Measurements from ENCODE around the gene PTTG1IP.
A peak's percentile ranks its signal among the peaks of the same experiment; 100 is the strongest.
"Not testable (repeated sequence)": the region's sequence is repeated elsewhere in the genome, so short reads cannot be mapped to it uniquely, and the experiment has no call there.

The PTTG1IP gene

GRCh38 chr21:44881198-44881872, 7.8 kb upstream of the PTTG1IP start:
- DNase-seq (ENCODE audit: low read depth): peak; percentile 75

GRCh38 chr21:44880405-44881197, 7.1 kb upstream of the PTTG1IP start:
- peak; percentile 70 for DNase-seq (ENCODE audit: low read depth)

DNA sequence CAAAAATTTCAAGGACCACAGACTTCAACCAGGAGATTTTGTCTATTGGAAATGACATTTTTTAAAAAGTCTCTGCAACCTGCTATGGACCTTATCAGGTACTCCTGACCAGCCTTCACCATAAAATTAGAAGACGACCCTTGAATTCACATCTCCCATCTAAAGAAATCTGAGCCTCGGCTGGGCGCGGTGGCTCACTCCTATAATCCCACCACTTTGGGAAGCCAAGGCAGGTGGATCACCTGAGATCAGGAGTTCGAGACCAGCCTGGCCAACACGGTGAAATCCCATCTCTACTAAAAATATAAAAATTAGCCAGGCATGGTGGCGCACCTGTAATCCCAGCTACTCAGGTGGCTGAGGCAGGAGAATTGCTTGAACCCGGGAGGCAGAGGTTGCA, 5.7 kb upstream of the PTTG1IP start:
- DNase-seq (ENCODE audit: low read depth): not testable (repeated sequence)

- DNase-seq (ENCODE audit: low read depth): peak; percentile 73
These were observed 4.8 kb upstream of the PTTG1IP start for GRCh38 chr21:44878053-44878982.

DNA sequence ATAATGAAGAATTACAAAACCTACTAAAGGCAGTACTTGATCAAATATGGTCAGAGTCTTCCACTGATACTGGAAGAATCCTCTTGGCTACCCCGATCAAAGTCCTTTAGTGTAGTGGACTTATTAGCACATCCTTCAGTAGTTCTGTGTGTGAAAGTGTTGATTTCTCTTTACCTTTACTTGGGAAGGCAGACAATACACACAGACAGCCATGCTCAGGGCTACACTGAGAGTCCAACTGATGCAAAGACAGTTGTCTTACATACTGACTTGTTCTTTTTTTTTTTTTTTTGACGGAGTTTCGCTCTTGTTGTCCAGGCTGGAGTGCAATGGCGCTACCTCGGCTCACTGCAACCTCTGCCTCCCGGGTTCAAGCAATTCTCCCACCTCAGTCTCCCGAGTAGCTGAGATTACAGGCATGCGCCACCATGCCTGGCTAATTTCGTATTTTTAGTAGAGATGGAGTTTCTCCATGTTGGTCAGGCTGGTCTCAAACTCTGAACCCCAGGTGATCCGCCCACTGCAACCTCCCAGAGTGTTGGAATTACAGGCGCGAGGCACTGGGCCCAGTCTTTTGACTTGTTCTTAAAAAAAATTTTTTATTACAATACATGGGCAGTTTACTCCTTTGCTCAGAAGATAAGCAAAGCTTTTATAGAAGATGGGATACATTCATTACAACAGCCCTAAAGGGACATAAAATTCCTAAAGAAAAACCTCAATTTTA, 3.5 kb upstream of the PTTG1IP start:
- DNase-seq (ENCODE audit: low read depth): no peak

GRCh38 chr21:44875316-44875700, 1.8 kb upstream of the PTTG1IP start:
- peak; percentile 55 for DNase-seq (ENCODE audit: low read depth)

- peak; percentile 60 for DNase-seq (ENCODE audit: low read depth)
These were observed 1.2 kb upstream of the PTTG1IP start for GRCh38 chr21:44874497-44875315.

- no peak for DNase-seq (ENCODE audit: low read depth)
These were observed 678 bp upstream of the PTTG1IP start for GRCh38 chr21:44874240-44874496.

- peak; percentile 60 for DNase-seq (ENCODE audit: low read depth)
These were observed 688 bp downstream of the PTTG1IP start for GRCh38 chr21:44872649-44873355.

DNA sequence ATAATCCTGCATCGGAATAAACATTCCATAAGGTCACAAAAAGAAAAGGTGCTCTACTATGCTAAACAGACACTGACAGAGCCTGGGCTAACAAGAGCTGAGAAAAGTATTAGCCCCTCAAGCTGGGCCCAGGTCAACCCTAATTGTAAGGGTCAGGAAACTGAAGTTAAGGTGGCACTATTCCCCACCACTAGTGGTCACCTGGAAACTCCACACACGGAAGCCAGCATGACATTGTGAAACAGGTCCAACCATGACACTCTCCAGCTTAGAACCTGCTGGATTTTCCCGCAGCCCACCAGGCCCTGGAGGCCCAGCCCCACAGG, 1.2 kb downstream of the PTTG1IP start:
- no peak for DNase-seq (ENCODE audit: low read depth)

DNA sequence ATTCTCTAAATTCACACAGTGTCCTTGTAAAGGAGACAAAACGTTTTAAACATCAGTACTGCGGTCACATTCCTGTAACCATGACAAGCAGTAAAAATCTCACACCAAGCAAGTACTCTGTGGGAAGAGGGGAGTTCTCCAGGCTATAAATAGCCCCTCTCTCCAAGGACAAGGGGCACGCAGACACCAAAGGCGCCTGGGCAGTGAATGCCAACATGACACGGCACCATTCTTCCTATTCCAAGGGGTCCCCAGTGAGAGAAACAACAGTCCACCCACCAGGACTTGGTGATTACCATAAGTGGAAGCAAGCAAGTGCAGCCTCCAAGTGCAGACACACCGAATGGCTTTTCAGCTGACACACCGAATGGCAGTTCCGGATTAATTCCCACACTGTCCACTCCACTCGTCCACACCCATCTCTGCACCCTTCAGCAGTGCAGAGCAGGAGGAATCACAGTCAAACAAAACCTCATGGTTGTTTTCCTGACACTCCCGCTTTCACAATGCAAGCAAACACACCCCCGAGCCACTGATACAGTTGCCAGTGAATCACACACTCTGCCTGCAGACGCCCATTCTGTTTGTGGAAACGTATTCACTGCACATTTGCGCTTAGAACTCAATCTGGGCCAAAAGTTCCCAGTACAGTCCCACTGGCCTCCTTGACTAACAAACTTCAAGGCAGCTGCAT, 1.8 kb downstream of the PTTG1IP start:
- DNase-seq (ENCODE audit: low read depth): peak; percentile 89

DNA sequence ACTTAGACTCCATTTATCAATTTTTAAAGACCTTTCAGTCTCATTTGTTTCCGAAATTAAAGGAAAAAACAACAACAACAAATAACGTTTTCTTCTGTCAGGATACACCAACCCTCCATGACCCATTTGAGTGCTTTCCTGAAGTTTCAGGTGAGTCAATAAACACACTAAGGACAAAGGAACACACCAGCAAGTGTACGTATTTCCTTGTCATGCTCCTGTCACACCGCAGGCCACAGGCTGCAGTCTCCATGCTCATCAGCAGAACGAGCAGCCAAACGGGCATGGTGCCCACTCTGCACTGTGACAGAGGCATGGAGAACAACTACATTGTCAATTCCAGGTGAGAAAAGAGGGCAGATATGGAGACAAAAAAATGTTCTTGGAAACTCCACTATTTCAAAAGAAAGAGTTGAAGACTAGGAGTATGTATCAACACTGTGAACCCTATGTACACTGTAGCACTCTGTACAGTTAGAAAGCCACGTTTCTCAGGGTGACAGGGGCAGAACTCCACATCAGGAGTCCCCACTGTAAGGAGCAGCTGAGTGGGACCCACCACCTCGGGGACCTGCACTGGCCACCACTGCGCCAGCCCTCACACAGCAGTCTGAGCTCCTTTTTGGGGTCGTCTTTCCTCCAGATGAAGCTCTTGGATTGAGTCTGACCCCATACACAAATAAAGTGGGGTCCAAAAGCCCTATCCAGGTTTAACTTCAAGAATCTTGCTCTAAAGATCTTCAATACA, 2.6 kb downstream of the PTTG1IP start:
- no peak for DNase-seq (ENCODE audit: low read depth)

DNA sequence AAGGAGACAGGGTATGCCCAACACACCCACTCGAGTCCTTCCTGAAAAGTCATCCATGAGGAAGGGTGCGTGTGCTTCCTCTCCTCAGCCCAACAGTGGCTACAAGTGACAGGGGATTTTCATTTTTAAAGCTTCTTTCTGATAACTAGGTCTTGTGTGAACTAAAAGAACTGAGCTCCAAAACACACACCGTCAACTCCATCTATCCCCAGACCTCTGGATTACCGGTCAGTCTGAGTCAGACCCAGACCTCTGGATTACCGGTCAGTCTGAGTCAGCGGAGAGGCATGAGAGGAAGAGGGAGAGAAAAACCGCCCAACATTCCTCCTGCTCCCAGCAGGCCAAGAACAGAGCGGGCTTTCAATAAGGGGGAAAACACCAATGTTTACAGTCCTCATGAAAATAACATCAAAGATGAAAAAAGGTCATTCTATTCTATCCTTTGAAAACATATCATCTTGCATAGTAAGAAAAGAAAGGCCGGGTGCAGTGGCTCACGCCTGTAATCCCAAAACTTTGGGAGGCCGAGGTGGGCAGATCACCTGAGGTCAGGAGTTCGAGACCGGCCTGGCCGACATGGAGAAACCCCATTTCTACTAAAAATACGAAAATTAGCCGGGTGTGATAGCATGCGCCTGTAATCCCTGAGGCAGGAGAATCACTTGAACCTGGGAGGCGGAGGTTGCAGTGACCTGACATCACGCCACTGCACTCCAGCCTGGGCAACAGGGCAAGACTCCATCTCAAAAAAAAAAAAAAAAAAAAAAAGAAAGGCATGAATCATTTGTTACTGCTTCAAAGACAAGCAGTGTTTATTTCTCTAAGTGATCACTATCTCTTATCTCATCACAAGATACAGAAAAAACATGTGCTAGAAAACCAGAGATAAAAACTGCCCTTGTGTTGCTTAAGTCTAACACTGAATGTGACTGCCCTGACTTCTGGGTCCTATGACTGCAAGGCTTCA, 3.4 kb downstream of the PTTG1IP start:
- DNase-seq (ENCODE audit: low read depth): peak; percentile 98

DNA sequence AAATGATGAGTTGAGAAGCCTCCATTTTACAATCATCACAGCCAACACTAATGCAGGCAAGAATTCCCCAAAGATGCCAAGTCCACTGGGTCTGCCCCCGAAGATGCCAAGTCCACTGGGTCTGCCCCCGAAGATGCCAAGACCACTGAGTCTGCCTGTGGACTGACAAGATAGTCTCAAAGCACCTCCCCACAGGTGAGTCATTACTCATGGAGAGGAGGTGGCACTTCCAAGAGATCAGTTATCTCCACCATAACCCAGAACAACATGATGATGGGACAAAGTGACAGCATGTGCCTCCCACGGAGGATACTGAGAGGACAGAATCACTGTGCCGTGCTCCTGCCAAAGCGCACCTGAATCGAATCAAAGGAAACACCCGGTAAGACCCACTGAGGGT, 4.8 kb downstream of the PTTG1IP start:
- no peak for DNase-seq (ENCODE audit: low read depth)

DNA sequence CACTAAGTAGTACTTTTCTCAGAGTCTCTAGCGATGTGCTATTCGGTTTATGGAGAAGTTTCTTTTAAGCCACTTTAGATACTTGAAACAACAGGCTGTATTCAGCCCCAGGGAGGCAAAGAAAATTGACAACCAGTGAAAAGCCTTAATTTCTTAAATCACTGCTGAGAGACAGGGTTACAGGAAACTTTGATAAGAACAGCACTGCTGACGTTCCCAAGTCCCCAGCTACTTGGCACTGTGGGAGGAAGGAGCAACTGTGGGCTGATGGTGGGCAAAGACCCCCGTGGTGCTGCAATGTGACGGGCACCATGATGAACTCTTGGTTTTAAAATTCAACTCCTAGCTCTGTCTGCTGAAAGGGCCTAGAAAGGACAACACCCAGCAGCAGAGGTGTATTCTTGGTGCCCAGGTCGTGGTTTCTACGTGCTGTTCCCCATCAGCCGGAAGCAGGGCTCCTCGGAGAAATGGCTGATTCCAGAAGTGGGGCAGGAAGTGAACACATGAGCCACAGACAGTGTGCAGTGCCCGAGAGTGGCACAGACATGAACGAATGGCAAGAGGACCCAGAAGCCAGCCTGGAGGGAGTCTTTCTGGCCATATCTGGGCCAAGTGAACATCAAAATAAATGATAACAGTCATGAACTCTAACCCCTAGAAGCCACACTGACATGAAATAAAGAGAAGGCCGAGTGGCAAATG, 5.3 kb downstream of the PTTG1IP start:
- DNase-seq (ENCODE audit: low read depth): no peak

DNA sequence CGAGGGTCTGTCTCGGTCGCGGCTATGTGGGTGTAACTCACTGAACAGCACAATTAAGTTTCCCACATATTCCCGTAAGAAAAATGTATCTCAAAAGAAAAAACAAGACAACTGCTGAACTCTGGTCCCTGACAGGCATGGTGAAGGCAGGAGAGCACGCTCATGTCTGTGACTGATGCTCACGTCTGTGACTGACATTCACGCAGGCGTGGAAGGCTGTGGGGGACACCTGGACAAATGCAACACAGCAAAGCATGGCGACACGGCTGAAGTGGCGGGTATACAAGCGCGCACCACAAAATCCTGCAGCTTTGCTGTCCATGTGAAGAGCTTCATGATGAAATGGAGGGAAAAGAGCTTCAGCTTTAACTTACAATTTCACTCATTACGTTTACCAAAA, 6.0 kb downstream of the PTTG1IP start:
- DNase-seq (ENCODE audit: low read depth): no peak

GRCh38 chr21:44866780-44867179, 6.7 kb downstream of the PTTG1IP start:
- DNase-seq (ENCODE audit: low read depth): peak; percentile 84
